GM12873 (cell line): ENCODE results near the gene S100A11.

Experiments used
- TF ChIP-seq, protein P1 (sequence below): IDR thresholded peaks from 2 replicates; pipeline ENCODE4 v1.5.1; 2012; ENCODE audit warnings: low read depth, mild to moderate bottlenecking, moderate library complexity, low read length, control low read depth; ENCODE audit not compliant: insufficient read depth; ENCODE audit errors: missing control alignments

Gene S100A11

DNA sequence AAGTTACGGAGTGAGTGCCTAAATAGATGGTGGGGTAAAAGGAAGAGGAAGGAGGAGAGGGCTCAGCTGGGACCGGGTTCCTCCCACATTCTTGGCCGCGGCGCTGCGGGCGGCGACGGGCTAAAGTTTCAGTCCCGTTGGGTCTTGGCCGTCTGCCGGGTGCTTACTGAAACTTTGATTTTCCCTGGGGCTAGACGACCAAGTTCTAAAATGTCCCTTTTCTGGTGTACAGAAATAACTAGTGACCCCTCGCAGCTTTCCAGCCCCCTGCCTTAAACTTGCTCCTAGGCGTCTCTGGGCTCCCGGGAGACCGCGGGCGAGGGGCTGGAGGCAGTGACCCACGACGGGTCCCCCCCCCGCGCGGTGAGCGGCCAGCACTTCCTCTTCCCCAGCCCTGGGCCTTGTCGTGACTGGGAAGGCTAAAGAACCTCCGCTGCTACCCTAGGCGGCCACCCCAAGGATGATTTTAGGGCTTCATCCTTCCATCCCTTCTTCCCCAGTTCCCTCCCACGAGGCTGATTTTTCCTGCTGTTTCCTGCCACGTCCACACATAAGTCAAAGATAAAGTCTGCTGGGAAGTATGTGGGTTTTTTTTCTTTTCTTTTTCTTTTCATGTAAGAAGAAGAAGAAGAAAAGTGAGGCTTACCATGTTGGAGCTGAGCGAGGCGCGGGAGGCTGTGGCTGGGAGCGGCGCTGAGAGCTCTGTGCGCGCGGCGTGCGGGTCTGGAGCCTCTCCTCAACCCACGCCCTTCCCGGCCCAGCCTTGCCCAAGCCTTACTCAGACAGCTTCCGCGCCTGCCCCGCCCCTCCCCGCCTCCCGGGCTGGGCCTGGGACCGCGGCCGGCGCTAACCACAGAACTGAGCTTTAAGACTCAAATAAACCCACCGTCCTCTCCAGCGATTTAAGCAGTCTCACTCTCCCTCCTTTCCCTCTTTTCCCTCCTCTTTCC lies at the start of gene S100A11:
TSS of gene S100A11 (minus strand) at position 738 of the 950 bp plus-strand sequence. CDS start at position 649, 89 bp downstream.
- TF ChIP-seq, protein P1, sequence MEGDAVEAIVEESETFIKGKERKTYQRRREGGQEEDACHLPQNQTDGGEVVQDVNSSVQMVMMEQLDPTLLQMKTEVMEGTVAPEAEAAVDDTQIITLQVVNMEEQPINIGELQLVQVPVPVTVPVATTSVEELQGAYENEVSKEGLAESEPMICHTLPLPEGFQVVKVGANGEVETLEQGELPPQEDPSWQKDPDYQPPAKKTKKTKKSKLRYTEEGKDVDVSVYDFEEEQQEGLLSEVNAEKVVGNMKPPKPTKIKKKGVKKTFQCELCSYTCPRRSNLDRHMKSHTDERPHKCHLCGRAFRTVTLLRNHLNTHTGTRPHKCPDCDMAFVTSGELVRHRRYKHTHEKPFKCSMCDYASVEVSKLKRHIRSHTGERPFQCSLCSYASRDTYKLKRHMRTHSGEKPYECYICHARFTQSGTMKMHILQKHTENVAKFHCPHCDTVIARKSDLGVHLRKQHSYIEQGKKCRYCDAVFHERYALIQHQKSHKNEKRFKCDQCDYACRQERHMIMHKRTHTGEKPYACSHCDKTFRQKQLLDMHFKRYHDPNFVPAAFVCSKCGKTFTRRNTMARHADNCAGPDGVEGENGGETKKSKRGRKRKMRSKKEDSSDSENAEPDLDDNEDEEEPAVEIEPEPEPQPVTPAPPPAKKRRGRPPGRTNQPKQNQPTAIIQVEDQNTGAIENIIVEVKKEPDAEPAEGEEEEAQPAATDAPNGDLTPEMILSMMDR = no peak

DNA sequence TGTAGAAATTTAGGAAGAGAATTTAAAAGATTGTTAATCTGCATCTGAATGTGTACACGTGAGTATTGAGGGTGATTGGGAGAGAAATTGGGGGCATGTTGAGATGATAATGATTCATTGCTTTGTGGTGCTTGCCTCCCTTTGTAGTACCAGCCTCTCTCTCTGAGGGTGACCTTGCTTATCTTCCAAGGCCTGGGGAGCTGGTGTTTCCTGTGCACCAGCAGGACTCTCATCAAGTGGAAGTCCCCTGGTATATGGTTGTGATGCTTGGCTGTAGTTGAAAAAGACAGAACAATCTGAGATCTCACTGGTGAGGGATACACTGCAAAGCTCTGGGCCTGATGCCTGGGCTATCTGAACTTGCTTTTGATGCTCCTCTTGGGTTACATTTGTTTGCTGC lies 48.0 kb upstream of the S100A11 start:
- TF ChIP-seq, protein P1 = no peak

DNA sequence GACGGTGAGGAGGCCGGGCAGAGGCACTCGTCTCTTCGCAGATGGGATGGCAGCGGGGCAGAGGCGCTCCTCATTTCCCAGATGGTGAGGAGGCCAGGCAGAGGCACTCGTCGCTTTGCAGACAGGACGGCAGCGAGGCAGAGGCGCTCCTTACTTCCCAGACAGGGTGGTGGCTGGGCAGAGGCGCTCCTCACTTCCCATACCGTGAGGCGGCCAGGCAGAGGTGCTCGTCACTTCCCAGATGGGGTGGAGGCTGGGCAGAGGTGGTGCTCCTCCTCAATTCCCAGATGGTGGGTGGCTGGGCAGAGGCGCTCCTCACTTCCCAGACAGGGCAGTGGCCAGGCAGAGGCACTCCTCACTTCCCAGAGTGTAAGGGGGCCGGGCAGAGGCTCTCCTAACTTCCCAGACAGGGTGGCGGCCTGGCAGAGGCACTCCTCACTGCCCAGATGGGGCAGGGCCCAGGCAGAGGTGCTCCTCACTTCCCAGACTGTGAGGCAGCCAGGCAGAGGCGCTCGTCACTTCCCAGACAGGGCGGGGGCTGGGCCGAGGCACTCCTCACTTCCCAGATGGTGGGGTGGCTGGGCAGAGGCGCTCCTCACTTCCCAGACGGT lies 42.1 kb upstream of the S100A11 start:
- TF ChIP-seq, protein P1 = no peak

DNA sequence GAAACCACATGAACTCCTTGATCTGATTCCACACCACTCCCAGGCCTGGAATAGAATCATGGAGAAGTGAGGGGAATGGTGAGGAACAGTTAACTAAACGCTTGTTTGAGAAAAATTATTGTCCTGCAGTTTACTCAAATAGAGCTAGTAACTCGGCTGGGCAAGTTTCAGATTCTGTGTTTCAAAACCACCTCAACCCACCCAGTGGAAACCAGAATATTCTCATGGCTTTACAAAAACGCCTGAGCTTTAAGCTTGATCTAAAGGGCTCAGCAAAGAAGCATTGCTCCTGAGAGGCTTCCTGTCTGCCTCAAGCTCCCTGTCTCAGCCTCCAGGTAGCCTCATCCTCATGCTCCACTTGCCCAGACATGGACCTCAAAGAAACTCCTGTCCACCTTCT lies 35.5 kb upstream of the S100A11 start:
- TF ChIP-seq, protein P1 = no peak

DNA sequence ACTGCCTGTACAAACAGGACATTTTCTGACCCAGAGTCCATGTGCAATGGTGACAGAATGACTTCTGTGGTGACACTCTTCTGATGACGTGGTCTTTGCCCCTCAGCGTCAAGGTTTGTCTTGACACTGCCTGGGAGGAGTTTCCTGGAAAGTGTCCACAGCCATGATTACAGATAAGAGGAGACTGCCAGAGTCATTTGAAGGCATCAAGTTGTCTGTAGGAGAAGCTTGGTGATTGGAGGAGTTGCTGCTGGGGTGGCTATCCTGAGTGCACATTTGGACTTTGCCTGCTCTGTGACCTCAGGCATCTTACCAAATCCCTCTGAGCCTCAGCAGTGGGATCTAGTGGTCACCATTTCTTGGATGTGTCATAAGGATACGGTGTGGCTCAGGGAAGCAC lies 34.3 kb upstream of the S100A11 start:
- TF ChIP-seq, protein P1 = no peak

DNA sequence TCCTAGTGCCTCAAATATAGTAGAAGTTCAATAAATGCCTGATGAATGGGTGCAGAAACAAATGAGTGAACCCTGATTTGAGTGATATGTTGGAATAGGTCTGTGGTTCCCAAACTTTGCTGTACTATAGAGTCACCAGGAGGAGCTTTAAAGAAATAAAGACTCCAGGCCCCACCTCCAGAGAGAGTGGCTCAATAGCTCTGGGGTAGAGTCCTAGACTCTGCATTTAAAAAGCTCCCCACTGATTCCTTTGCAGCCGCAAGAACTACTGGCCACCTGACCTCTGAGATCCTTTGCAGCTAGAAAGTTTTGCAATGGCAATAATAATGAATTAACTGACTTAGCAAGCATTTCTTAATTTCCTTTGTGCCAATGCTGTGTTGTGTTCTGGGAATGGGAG lies 31.1 kb upstream of the S100A11 start:
- TF ChIP-seq, protein P1 = no peak

DNA sequence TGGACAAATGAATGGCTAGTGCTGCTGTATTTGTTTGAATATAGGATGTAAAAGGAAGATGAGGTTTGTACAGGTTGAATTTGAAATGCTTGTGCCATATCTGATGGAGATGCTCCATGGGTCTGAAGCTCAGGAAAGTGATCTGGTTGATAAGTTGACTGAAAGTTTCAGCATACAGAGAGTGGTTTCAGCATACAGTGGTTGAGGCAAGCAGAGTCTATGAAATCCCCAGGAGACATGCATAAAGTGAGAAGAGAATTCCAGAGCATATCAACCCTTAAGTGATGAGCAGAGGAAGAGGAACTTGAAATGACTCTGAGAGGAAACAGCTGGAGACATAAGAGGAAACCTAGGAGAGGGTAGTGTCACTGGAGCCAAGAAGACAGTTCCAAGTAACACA lies 30.3 kb upstream of the S100A11 start:
- TF ChIP-seq, protein P1 = no peak
